ENCODE data around the gene RFX3.

RFX3 gene

DNA sequence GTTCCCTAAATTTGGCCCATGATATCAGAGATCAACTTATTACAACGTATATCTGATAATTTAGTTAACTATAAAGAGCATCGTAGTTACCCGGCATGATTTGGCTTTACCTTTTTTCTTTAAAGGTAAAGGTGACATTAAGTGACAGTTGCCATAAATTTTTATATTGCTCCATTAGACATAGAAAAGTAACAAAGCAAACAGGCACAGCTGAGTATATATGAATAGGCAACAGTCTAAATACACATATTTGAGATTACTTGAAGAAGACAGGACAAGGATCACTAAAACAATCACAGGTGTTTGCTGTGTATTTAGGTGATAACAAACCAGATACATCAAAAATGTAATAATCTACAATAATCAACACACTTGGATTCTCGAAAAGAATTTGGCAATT, 34.8 kb downstream of the RFX3 start:
- Histone ChIP-seq H4K20me1 (ENCODE audit: insufficient read depth, low read length) (no peaks in the 10 kb centered on the region), H3K79me2 (ENCODE audit: insufficient read depth, low read length) (no peaks in the 10 kb centered on the region), H3K36me3 (ENCODE audit: insufficient read depth, low read length) (peaks cover 13% of the 10 kb centered on the region), H3K27ac (ENCODE audit: low read depth, low read length, poor library complexity, severe bottlenecking) (no peak overlapping the region), H3K27me3 (ENCODE audit: insufficient read depth, low read length) (no peaks in the 10 kb centered on the region), H3K4me3 (ENCODE audit: low read depth, low read length, poor library complexity, severe bottlenecking) (no peak overlapping the region), H3K9me2 (ENCODE audit: low read depth, low read length) (no peaks in the 10 kb centered on the region), H3K9me3 (ENCODE audit: low read length) (peaks cover 2% of the 10 kb centered on the region; the same call in 1 of the 2 replicates), H3K4me2 (ENCODE audit: low read length) (no peak overlapping the region), H3K9ac (ENCODE audit: low read length) (no peak overlapping the region), H3F3A (ENCODE audit: insufficient read depth, low read length) (no peaks in the 10 kb centered on the region), H2AFZ (ENCODE audit: low read length) (no peak overlapping the region), H3K4me1 (ENCODE audit: insufficient read depth, low read length, severe bottlenecking) (no peaks in the 10 kb centered on the region)
- TF ChIP-seq, protein P1, sequence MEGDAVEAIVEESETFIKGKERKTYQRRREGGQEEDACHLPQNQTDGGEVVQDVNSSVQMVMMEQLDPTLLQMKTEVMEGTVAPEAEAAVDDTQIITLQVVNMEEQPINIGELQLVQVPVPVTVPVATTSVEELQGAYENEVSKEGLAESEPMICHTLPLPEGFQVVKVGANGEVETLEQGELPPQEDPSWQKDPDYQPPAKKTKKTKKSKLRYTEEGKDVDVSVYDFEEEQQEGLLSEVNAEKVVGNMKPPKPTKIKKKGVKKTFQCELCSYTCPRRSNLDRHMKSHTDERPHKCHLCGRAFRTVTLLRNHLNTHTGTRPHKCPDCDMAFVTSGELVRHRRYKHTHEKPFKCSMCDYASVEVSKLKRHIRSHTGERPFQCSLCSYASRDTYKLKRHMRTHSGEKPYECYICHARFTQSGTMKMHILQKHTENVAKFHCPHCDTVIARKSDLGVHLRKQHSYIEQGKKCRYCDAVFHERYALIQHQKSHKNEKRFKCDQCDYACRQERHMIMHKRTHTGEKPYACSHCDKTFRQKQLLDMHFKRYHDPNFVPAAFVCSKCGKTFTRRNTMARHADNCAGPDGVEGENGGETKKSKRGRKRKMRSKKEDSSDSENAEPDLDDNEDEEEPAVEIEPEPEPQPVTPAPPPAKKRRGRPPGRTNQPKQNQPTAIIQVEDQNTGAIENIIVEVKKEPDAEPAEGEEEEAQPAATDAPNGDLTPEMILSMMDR (IDR thresholded peaks at IDR 0.05; ENCODE audit: low read length): no peak

DNA sequence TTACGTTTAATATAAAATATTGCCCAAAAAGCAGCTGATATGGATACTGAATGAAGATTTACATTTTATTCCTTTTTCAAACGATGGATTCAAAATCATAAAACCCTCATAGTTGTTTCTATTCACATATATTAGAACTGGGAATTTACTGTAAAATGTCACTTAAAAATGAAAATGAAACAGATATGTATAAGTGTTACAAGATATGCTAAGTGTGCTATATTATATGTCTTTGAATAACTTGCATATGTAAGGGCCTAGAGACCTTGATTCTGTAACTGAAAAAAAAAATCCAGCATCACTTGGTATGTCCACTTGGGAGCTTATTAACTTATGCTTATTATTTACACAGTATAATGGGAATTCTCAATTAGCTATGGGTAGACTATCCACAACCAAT, 43.2 kb downstream of the RFX3 start:
- no peak overlapping the region for H2AFZ ChIP-seq (ENCODE audit: low read length)
- no peaks in the 10 kb centered on the region for H3F3A ChIP-seq (ENCODE audit: insufficient read depth, low read length)
- H3K27me3 ChIP-seq (ENCODE audit: insufficient read depth, low read length): no peaks in the 10 kb centered on the region
- H3K27ac ChIP-seq (ENCODE audit: low read depth, low read length, poor library complexity, severe bottlenecking): no peak overlapping the region
- H3K9me2 ChIP-seq (ENCODE audit: low read depth, low read length): no peaks in the 10 kb centered on the region
- H3K79me2 ChIP-seq (ENCODE audit: insufficient read depth, low read length): no peaks in the 10 kb centered on the region
- peaks cover 30% of the 10 kb centered on the region for H3K4me1 ChIP-seq (ENCODE audit: insufficient read depth, low read length, severe bottlenecking)
- H3K4me2 ChIP-seq (ENCODE audit: low read length): no peak overlapping the region
- peaks cover 32% of the 10 kb centered on the region; the same call in 1 of the 2 replicates for H3K36me3 ChIP-seq (ENCODE audit: insufficient read depth, low read length)
- H3K9me3 ChIP-seq (ENCODE audit: low read length): peaks cover 2% of the 10 kb centered on the region; the same call in 1 of the 2 replicates
- H4K20me1 ChIP-seq (ENCODE audit: insufficient read depth, low read length): no peaks in the 10 kb centered on the region
- TF ChIP-seq, protein P1 (IDR thresholded peaks at IDR 0.05; ENCODE audit: low read length): no peak
- TF ChIP-seq EZH2 (IDR thresholded peaks at IDR 0.05; ENCODE audit: borderline replicate concordance, low read length): no peak
- no peak overlapping the region for H3K9ac ChIP-seq (ENCODE audit: low read length)
- H3K4me3 ChIP-seq (ENCODE audit: low read depth, low read length, poor library complexity, severe bottlenecking): no peak overlapping the region

DNA sequence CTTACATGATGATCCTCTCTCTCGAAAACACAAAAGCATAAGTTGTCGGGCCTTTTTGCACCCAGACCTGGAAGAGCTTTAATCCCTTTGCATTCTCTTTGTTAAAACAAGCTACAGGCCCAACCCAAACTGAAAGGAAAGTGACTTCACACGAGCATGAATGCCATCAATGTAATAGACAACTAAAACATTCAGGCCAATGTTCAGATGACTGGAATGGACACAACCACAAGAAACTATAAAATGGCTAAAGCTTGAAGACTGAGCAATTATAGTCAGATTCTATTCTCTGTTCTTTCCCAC, 45.5 kb downstream of the RFX3 start:
- Histone ChIP-seq H3K27me3 (ENCODE audit: insufficient read depth, low read length) (no peaks in the 10 kb centered on the region), H3K4me3 (ENCODE audit: low read depth, low read length, poor library complexity, severe bottlenecking) (no peak overlapping the region), H3K4me2 (ENCODE audit: low read length) (no peak overlapping the region), H3K27ac (ENCODE audit: low read depth, low read length, poor library complexity, severe bottlenecking) (peak overlapping the region; percentile 5), H3K4me1 (ENCODE audit: insufficient read depth, low read length, severe bottlenecking) (peaks cover 36% of the 10 kb centered on the region), H4K20me1 (ENCODE audit: insufficient read depth, low read length) (no peaks in the 10 kb centered on the region), H3K9me3 (ENCODE audit: low read length) (peaks cover 6% of the 10 kb centered on the region; the same call in 1 of the 2 replicates), H3F3A (ENCODE audit: insufficient read depth, low read length) (no peaks in the 10 kb centered on the region), H3K9me2 (ENCODE audit: low read depth, low read length) (no peaks in the 10 kb centered on the region), H3K36me3 (ENCODE audit: insufficient read depth, low read length) (peaks cover 32% of the 10 kb centered on the region; the same call in 1 of the 2 replicates), H3K79me2 (ENCODE audit: insufficient read depth, low read length) (no peaks in the 10 kb centered on the region), H2AFZ (ENCODE audit: low read length) (no peak overlapping the region), H3K9ac (ENCODE audit: low read length) (no peak overlapping the region)
- no peak for TF ChIP-seq EZH2 (IDR thresholded peaks at IDR 0.05; ENCODE audit: borderline replicate concordance, low read length)
- TF ChIP-seq, protein P1 (IDR thresholded peaks at IDR 0.05; ENCODE audit: low read length): no peak

Data from OCI-LY1 (cell line).